Hepatic stellate cell (primary cell): ENCODE measurements around the gene CNPY3.
"Not testable (repeated sequence)": the region's sequence is repeated elsewhere in the genome, so short reads cannot be mapped to it uniquely, and the experiment has no call there.

ENCODE experiments used
- DNase-seq: peaks from one replicate; pipeline ENCODE4 v3.0.0; 2011; ENCODE audit warnings: low spot score

CNPY3 gene

DNA sequence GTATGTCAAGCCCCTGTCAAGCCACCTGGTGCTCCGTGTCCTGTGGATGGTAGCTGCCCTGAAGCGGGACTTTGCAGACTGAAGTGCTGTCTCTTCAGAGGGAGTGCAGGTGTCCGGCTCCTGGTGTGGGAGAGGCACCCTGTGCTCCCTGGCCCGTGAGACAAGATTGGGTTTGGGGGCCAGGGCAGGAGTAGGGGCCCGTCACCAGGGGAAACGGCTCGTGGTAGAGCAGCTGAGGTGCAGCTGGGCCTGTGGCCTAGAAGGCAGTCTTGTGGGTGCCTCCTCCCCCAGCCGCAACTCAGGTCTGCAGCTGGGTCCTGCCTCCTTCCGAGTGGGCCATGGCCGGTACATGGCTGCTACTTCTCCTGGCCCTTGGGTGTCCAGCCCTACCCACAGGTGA, 13.5 kb upstream of the CNPY3 start, which contains the start of gene PTCRA:
PTCRA (plus strand) TSS at position 322 of the 400 bp plus-strand sequence; CDS start at position 339, 17 bp downstream.
- DNase-seq: no peak

DNA sequence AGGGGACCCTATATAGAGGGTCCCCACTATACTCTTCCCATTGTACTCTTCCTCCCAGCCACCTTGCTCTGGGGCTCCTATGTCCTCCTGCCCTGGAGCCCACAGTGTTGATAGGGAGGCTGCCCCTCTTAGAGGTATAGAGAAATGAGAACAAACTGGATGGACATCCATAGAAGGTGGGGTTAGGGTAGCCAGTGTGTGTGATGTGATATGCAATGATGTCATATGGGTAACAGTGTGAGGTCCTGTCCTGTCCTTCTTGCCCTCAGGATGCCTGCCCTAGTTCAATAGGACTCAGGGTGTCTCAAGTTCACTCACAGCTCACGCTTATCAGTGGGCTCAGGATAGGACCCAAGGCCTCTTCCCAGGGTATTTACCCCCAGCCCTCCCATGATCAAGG, 13.0 kb upstream of the CNPY3 start:
- DNase-seq: no peak

DNA sequence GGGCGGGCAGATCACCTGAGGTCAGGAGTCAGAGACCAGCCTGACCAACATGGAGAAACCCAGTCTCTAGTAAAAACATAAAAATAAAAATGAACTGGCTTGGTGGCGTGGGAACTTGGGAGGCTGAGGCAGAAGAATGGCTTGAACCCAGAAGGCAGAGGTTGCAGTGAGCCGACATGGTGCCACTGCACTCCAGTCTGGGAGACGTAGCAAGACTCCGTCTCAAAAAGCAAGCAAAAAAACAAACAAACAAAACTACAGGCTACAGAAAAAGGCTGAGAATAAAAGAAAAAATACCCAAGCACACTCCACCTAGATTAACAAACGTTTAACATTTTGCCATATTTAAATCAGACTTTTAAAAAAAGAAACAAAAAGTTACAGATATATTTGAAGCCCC, 7.5 kb upstream of the CNPY3 start:
- DNase-seq: no peak

DNA sequence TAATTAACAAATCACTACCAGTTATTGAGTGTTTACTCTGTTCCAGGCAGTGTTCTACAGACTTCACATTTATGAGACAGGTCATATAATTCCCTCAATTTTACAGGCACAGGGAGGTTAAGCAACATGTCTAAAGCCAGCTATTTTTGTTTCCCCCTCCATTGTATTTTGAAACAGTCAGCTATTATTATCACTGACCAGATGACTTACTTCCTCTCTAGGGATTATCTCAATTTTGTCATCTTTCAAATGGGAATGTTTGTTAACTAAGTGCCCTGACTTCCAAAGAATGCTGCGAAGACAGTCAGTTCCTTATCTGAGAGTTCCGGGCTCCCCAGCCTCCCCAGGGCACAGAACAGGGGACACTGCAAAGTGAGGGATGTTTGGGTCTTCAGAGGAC, 5.6 kb upstream of the CNPY3 start:
- DNase-seq: no peak

DNA sequence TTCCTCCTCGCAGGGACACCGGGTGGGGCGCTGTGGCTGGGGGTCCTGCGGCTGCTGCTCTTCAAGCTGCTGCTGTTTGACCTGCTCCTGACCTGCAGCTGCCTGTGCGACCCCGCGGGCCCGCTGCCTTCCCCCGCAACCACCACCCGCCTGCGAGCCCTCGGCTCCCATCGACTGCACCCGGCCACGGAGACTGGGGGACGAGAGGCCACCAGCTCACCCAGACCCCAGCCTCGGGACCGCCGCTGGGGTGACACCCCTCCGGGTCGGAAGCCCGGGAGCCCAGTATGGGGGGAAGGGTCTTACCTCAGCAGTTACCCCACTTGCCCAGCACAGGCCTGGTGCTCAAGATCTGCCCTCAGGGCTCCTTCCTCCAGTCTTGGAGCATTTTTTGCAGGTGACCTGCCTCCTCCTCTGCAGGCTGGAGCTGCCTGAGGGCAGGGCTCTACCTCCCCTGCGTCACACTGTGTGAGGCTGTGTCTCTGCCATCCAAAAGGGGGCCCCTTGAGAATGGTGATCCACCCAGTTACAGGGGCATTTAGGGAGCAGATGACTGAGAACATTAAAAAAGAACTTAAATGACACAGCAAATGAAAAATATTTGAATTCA, 3.9 kb upstream of the CNPY3 start:
- DNase-seq: no peak

DNA sequence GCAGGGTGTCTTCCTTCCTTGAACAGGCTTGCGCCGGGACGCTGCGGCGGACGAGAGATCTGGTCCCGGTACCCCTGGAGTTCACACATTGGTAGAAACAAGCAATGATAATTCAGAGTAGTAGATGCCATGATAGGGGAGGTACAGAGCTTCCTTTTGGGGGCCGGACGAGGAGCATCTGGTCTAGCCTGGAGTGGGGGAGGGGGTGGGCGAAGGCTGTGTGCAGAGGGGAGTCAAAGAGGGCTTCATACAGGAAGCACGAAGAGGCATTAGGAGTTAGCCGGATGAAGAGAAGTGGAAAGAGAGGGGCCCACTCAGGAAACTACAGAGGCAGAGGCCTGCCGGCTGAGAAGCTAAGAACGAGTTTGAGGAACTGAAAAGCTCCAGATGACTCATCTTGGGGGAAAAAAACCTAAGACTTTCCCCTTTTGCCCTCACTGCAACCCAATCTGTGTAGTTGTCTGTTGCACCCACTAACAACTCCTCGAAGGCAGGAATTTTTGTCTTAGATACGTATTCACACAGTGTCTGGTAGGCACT, 611 bp downstream of the CNPY3 start:
- DNase-seq: peak; percentile 44

DNA sequence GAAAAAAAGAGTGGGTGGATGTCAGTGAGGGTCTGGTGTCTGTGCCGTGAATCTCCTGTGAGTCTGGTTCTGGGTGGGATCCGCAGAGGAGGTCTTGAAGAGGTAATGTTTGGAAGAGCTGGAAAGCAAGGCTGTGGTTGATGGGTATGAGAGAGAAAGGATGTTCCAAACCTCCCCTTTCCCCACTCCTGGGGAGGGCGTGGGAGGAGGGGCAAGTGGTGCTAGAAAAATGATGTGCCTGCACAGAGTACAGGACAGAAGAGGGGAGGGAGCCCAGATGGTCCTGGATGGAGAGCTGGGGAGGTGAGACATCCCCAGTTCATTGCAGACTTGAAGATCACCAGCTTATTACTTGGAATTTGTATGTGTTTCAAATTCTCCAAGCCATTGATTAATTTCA, 3.1 kb downstream of the CNPY3 start:
- no peak for DNase-seq

DNA sequence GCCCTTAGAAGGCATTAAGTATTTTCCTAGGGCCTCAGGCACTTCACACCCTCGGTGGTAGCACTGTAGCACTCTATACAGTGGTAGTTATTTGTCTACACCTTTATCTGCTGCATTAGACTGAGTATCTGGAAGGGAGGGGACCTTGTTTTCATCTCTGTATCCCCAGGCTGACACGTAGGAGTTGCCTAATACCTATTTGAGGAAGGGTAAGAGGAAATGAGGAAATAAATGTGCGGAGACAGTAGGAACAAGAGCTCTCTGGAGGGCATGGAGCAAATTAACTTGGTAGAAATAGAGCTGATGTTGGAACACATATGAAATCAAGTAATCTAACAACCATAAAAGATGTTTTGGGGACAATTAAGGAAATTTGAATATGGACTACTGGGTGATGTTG, 3.9 kb downstream of the CNPY3 start:
- DNase-seq: no peak

DNA sequence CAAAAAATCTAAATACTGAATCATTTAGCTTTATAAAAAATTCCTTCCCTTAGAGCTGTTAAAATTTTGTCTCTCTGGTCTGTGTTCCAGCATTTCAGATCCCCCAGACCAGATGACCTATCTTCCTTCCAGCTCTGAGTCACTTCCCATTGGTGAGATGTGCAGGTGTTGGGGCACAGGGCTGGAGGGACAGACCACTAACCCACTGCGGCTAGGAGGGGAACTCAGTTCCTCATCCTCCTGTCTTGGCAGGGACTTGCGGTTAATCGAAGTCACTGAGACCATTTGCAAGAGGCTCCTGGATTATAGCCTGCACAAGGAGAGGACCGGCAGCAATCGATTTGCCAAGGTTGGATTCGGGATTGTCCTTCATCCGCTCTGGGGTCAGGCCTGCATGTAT, 6.0 kb downstream of the CNPY3 start:
- no peak for DNase-seq

DNA sequence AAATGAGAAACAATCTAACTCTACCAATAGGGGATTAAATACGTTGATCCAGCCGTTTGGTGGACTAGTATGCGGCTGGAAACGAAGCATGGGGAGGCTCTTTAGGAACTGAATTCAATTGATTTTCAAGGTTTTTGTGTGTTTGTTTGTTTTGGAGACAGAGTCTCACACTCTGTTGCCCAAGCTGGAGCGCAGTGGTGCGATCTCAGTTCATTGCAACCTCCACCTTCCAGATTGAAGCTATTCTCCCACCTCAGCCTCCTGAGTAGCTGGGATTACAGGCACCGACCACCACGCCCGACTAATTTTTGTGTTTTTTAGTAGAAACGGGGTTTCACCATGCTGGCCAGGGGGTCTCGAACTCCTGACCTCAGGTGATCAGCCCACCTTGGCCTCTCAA, 7.1 kb downstream of the CNPY3 start:
- no peak for DNase-seq

DNA sequence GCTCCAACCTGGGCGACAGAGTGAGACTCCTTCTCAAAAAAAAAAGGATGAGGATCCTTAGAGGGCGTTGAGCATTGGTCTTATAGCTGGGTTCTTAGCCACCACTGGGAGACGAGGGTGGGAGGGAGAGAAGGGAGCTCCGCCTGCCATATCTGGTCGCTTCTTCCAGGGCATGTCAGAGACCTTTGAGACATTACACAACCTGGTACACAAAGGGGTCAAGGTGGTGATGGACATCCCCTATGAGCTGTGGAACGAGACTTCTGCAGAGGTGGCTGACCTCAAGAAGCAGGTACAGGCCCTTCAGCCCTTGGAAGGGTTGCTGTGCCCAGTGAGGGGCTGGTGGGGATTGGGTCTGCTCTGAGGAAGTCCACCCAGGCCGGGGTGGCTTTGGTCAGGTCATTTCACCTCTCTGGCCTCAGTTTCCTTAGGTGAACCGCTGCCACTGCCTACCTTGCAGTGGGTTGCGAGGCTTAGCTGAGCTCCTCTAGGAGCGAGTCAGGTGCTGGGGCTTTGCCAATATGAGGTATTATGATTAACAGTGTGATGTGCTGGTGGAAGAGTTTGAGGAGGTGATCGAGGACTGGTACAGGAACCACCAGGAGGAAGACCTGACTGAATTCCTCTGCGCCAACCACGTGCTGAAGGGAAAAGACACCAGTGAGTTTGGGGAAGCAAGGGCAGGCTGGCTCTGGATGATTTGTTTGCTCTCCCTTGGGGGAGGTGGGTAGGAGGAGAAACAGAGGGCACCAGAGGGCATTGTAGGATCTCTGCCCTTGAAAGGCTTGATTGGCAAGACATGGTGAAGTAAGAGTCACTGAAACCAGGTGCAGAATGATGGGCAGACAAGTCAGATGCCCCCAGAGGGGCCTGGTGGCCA, 8.5 kb downstream of the CNPY3 start:
- no peak for DNase-seq

DNA sequence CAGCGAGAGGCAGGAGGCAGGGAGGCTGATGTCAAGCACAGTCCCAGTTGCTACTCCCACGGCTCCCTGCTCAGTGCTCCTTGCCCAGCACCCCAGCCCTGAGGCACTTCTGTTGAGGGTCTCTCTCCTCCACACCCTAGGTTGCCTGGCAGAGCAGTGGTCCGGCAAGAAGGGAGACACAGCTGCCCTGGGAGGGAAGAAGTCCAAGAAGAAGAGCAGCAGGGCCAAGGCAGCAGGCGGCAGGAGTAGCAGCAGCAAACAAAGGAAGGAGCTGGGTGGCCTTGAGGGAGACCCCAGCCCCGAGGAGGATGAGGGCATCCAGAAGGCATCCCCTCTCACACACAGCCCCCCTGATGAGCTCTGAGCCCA, 9.1 kb downstream of the CNPY3 start:
- no peak for DNase-seq

DNA sequence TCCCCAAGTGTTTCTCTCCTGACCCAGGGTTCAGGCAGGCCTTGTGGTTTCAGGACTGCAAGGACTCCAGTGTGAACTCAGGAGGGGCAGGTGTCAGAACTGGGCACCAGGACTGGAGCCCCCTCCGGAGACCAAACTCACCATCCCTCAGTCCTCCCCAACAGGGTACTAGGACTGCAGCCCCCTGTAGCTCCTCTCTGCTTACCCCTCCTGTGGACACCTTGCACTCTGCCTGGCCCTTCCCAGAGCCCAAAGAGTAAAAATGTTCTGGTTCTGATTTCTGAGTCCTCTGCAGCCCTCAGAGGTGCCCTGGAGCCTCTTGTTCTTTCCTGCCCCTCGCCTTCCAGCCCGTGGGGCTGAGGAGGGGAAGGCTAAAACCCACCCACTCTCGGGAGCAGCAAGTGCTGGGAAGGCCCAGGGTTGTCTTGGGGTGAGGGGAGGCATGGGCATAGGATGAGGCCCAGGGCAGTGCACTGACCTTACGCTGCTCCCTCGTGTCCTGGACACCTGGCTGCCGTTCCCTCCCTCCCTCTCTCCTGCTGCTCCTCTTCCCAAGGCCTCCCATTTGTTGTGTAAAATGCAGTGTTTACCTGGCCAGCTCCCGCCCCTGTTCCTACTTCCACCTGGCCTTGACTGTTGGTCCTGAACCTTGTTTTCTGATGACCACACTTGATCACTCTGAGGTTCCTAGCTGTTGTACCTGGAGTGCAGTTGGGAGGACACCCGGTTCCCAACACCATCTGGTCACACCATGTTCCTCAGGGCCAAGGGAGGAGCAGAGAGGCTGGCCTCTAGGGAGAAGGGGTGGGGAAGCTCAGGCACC, 9.9 kb downstream of the CNPY3 start:
- DNase-seq: no peak

DNA sequence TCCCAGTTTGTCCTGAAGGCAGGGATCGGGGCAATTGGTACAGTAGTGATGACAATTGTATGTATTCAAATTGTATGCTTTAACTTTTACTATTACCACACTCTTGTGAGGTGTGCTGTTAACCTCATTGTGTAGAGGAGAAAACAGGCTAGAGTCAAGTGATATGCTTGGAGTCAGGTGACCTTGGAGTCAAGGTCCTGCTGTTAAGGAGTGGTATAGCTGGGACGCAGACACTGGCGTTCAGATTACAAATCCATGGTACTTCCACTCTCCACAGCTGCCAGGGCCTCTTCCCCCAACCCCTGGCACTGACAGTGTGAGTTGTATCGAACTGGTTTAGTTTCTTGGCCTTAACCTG, 10.5 kb downstream of the CNPY3 start:
- DNase-seq: no peak

DNA sequence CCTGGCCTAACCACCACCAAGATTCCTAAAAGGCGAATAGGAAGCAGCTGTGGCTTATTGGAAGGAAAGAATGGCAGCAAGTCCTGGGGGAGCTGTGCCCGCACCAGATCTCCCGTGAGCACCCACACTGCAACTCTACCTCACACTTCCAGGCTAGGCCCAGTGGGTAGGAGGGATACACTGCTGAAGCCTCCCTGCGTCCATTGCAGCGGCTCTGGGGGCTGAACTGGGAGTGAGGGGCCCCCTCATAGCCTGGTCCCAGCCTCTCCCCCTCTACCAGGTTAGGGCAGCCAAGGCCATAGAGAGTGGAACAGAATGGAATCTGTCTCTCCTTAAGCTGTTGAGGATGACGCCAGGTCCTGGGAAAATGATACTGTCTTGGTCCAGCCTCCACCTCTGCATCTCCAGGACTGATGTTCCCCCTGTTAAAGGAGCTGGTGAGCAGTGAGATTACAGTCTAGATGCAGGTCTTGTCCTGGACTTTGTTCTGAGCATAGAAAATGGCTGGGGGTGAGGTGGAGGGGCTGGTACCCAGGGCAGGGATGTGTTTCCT, 11.3 kb downstream of the CNPY3 start:
- DNase-seq: no peak

DNA sequence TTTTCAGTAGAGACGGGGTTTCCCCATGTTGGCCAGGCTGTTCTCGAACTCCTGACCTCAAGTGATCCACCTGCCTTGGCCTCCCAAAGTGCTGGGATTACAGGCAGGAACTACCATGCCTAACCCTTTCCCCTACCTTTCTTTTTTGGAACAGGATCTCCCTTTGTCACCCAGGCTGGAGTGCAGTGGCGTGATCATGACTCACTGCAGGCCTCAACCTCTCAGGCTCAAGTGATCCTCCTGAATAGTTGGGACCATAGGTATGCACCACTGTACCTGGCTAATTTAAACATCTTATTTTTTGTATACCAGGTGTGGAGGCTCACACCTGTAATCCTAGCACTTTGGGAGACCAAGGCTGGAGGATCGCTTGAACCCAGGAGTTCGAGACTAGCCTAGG, 12.1 kb downstream of the CNPY3 start:
- DNase-seq: not testable (repeated sequence)

DNA sequence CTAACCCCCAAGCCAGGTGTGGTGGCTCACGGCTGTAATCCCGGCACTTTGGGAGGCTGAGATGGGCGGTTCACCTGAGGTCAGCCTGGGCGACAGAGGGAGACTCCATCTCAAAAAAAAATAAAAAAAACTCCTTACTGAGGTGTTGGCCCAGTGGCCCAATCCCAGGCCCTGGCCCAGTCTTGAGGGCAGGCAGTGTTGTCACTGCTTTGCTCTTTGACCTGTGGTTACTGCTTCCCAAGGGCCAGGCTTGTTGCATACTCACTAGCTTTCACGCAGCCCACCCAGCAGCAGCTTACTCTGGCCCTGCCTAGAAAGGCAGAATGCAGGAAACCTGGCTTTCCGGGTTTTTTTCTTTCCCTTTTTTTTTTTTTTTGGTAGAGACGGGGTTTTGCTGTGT, 13.2 kb downstream of the CNPY3 start:
- DNase-seq: no peak

DNA sequence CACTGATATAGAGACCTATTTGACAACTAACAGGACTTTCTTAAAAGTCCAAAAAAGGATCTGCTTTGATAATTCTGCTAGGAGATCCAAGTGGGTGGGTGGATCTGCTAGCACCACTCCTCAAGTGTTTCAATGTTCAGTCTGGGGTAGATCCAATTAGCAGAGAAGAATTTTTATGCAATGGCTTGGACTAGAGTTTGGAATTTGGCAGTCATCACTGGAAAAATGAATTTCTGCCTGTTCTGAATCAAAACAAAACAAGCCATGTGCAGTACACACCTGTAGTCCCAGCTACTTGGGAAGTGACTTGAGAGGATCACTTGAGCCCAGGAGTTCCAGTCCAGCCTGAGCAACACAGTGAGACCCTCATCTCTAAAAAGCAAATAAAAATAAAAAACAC, 18.7 kb downstream of the CNPY3 start:
- DNase-seq: no peak

DNA sequence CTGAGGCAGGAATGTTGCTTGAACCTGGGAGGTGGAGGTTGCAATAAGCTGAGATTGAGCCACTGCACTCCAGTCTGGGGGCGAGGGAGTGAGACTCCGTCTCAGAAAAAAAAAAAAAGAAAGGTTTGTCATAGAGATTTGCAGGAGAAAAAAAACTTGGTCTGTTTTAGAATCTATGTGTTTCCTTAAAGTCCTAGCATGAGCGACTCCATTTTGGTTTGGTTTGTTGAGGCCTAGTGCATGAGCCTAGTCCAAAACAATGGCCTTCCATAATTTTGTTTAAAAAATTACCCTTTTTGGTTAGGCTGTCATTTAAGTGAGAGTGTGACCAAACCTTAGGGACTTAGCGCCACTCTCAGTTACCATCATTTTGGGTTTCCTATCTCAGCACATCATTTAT, 23.1 kb downstream of the CNPY3 start:
- no peak for DNase-seq

DNA sequence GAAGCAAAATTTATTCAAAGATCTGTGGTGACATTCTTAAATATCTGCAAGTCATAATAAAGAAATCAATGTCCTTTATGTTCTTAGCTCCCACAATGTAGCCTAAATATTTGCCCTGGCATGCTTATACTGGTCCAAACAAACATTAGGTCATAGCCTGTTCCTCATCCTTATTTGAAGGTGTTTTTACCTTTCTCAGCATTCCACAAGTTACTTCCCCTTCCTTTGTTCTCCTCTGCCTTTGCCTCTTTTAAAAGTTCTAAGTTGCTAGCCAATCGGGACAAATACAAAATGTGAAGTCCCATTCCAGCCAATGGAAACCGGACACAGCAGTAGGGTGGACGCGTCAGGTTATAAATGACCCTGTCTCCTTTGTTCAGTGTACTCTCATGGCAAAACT, 25.1 kb downstream of the CNPY3 start:
- DNase-seq: not testable (repeated sequence)

DNA sequence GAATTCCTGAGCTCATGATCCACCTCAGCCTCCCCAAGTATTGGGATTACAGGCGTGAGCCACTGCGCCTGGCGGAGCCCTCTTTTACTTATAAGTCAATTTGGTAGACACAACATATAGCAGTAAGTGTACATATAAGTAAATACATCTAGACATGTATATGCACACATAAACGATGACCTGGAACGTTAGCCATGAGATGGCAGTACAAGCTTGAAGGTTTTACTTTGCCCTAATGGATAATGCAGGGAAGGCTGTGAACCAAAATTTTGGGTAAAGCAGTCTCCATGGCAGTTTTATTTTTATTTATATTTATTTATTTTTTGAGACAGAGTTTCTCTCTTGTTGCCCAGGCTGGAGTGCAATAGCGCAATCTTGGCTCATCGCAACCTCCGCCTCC, 28.8 kb downstream of the CNPY3 start:
- no peak for DNase-seq

DNA sequence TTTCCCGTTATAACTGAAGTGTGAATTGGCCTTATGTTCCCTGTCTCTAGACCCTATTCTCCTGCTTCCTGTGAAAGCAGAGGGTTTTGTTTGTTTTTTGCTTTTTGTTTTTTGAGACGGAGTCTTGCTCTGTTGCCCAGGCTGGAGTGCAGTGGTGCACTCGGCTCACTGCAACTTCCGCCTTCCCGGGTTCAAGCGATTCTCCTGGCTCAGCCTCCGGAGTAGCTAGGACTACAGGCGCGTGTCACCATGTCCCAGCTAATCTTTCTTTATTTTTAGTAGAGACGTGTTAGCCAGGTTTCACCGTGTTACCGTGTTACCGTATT, 30.6 kb downstream of the CNPY3 start:
- DNase-seq: no peak
